Ectodermal cell (in vitro differentiated cells): ENCODE data around the gene FHIT.

ENCODE experiments used
- H3K27ac ChIP-seq: 2 replicates; pipeline ENCODE4 v1.7.0; 2013; ENCODE audit warnings: mild to moderate bottlenecking, low read depth, low read length; ENCODE audit not compliant: insufficient read depth, poor library complexity, severe bottlenecking
- H3K27me3 ChIP-seq: 2 replicates; pipeline ENCODE4 v1.7.0; 2013; ENCODE audit warnings: mild to moderate bottlenecking, low read length; ENCODE audit not compliant: insufficient read depth, control insufficient read depth, poor library complexity, severe bottlenecking
- H3K36me3 ChIP-seq: one replicate; pipeline ENCODE4 v1.7.0; 2013; ENCODE audit warnings: low read length; ENCODE audit not compliant: control insufficient read depth, insufficient read depth
- H3K4me1 ChIP-seq: one replicate; pipeline ENCODE4 v1.7.0; 2013; ENCODE audit warnings: low read length; ENCODE audit not compliant: control insufficient read depth, insufficient read depth
- H3K4me3 ChIP-seq: 2 replicates; pipeline ENCODE4 v1.7.0; 2013; ENCODE audit warnings: low read depth, low read length, control low read depth; ENCODE audit not compliant: insufficient read depth
- H3K9me3 ChIP-seq: 2 replicates; pipeline ENCODE4 v1.7.0; 2013; ENCODE audit warnings: mild to moderate bottlenecking, low read length, moderate library complexity; ENCODE audit not compliant: control insufficient read depth
- WGBS, 2 experiments: methylation state at CpG; one replicate each; pipeline ENCODE4 v1.1.7; 2013; ENCODE audit warnings: missing lambda C conversion rate in 2 of 2; 5-methylcytosine and 5-hydroxymethylcytosine counted together

The FHIT gene

GRCh38 chr3:61268644-61269043, 17.4 kb upstream of the FHIT start:
- 63 to 73% methylated on average over 2 of the region's 2 CpGs for WGBS, 2 experiments
- H3K4me1 ChIP-seq = peaks cover 2% of the 10 kb centered on the region

GRCh38 chr3:61264281-61264680, 13.0 kb upstream of the FHIT start:
- Histone ChIP-seq H3K36me3 (no peaks in the 10 kb centered on the region), H3K9me3 (no peaks in the 10 kb centered on the region), H3K27ac (no peak overlapping the region), H3K4me1 (peaks cover 2% of the 10 kb centered on the region), H3K27me3 (no peaks in the 10 kb centered on the region), H3K4me3 (no peak overlapping the region)
- 79 to 91% methylated on average over 2 of the region's 2 CpGs for WGBS, 2 experiments

More at GRCh38 chr3:61268644-61269043, 17.4 kb upstream of the FHIT start:
- H3K9me3 ChIP-seq = no peaks in the 10 kb centered on the region
- no peaks in the 10 kb centered on the region for H3K36me3 ChIP-seq
- no peak overlapping the region for H3K4me3 ChIP-seq
- no peaks in the 10 kb centered on the region for H3K27me3 ChIP-seq
- no peak overlapping the region for H3K27ac ChIP-seq

GRCh38 chr3:61257148-61257547, 5.9 kb upstream of the FHIT start:
- Histone ChIP-seq H3K27ac (no peak overlapping the region), H3K9me3 (no peaks in the 10 kb centered on the region), H3K36me3 (no peaks in the 10 kb centered on the region), H3K27me3 (no peaks in the 10 kb centered on the region), H3K4me3 (no peak overlapping the region), H3K4me1 (no peaks in the 10 kb centered on the region)
- no CpG with 5 or more reads among the region's 1 CpG for WGBS, 2 experiments

GRCh38 chr3:61253756-61254155, 2.5 kb upstream of the FHIT start:
- H3K4me3 ChIP-seq = no peak overlapping the region
- no peaks in the 10 kb centered on the region for H3K36me3 ChIP-seq
- no peak overlapping the region for H3K27ac ChIP-seq
- 94 to 96% methylated on average over 3 of the region's 3 CpGs for WGBS, 2 experiments
- H3K4me1 ChIP-seq = no peaks in the 10 kb centered on the region
- no peaks in the 10 kb centered on the region for H3K9me3 ChIP-seq
- H3K27me3 ChIP-seq = no peaks in the 10 kb centered on the region

DNA sequence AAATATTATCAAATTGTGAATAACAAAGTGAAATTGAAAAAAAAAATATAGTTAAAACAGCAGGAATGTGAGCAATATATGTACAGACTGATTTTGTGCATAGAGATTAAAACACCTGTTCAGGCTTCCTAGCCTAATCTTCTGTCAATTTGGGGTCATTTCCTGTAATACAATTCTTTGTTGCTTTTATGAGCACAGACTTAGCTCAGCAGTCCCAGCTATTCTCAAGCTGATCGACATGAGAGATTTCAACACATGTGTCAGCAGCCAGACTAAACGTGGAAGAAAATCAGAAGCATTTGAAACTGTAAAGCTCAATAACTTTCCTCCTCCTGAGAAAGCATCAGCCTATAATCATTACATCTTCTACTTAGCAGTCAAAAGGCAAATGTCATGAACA, 1.6 kb upstream of the FHIT start:
- H3K4me1 ChIP-seq = no peaks in the 10 kb centered on the region
- no peaks in the 10 kb centered on the region for H3K36me3 ChIP-seq
- no peak overlapping the region for H3K4me3 ChIP-seq
- WGBS, 2 experiments = 90 to 98% methylated on average over 2 of the region's 2 CpGs
- H3K27me3 ChIP-seq = no peaks in the 10 kb centered on the region
- no peak overlapping the region for H3K27ac ChIP-seq
- H3K9me3 ChIP-seq = no peaks in the 10 kb centered on the region

DNA sequence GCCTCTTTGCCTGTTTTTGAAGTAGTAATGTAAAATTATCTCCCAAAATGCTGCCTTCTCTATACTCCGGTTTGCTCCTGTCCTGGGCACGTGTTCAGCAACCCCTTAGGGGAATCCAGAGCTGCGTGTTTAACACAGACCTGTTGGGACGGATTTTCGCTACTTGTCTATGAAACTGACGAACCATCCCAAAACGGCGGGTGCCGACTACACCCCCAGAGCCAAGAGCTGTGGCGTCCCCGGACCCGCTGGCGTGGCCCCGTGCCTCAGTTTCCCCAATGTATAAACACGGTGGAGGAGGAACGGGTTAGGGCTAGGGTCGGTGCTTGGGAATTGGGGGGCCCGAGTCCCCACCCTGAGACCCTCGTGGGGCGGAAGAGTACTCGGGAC, 473 bp downstream of the FHIT start:
- Histone ChIP-seq H3K4me3 (peak overlapping the region; percentile 38), H3K36me3 (no peaks in the 10 kb centered on the region), H3K9me3 (no peaks in the 10 kb centered on the region), H3K4me1 (peaks cover 5% of the 10 kb centered on the region), H3K27me3 (no peaks in the 10 kb centered on the region), H3K27ac (no peak overlapping the region)
- 84% methylated on average over 21 of the region's 21 CpGs for WGBS, 2 experiments

GRCh38 chr3:61248496-61248895, 2.8 kb downstream of the FHIT start:
- H3K27me3 ChIP-seq = no peaks in the 10 kb centered on the region
- no peak overlapping the region for H3K4me3 ChIP-seq
- no peaks in the 10 kb centered on the region for H3K9me3 ChIP-seq
- no peaks in the 10 kb centered on the region for H3K36me3 ChIP-seq
- peaks cover 5% of the 10 kb centered on the region for H3K4me1 ChIP-seq
- WGBS, 2 experiments = 86% methylated on average over 1 of the region's 2 CpGs
- H3K27ac ChIP-seq = no peak overlapping the region

DNA sequence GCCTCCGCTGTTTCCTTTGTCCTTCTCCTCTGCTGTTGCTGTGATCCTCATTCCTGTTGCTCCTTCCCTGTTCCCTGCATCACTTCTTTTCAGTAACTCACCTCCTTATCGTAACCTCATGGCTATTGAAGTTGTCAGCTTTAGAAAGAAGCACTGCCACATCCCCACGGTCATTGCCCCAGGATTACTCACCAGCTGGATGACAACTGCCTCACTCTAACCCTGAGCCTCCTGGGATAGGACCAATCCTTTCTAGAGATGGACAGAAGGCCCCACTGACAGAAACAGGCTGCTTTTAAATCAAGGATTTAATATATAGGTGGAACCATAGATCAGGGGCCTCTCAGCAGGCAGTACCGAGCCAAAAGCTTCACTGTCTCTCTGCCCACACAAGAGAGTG, 4.1 kb downstream of the FHIT start:
- no peaks in the 10 kb centered on the region for H3K9me3 ChIP-seq
- 74 to 76% methylated on average over 4 of the region's 4 CpGs for WGBS, 2 experiments
- no peak overlapping the region for H3K27ac ChIP-seq
- H3K4me1 ChIP-seq = peaks cover 5% of the 10 kb centered on the region
- H3K4me3 ChIP-seq = no peak overlapping the region
- H3K36me3 ChIP-seq = no peaks in the 10 kb centered on the region
- no peaks in the 10 kb centered on the region for H3K27me3 ChIP-seq

DNA sequence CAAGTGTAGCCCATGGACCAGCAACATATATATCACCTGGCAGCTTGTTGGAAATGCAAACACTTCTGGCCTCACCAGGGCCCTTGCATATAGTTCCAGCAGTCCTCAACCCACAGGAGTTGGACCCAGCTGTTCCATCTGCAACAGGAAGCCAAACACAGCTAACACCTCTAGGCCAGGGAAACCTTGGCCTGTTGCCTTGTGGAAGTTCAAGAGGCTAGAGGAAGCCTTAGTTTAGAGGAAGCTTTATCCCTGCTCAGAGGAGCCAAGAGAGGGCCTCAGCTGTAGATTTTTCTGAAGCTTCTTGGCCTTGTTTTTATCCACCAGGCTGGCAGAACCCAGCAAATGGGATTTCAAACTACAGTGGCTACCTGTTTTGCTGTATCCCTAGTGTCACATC, 11.4 kb downstream of the FHIT start:
- no peaks in the 10 kb centered on the region for H3K36me3 ChIP-seq
- H3K27me3 ChIP-seq = no peaks in the 10 kb centered on the region
- H3K9me3 ChIP-seq = no peaks in the 10 kb centered on the region
- no peaks in the 10 kb centered on the region for H3K4me1 ChIP-seq
- H3K27ac ChIP-seq = no peak overlapping the region
- H3K4me3 ChIP-seq = no peak overlapping the region

DNA sequence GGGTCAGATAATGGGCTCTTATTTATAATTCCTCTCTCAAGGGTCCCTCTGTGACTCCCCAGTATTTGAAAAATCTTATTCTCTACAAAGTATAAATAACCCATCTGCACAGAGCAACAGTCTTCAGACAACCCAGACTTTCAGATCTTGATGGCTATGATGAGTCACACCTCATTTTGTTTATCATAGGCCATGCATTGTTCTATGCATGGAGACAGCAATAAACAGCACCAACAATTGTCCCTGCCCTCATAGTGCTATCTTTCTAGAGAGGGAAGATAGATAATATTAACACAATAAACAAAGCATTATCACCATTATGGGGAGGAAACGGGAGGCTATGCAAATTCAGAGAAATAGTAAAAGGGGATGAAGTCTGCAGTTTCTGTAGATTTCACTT, 13.4 kb downstream of the FHIT start:
- H3K4me3 ChIP-seq = no peak overlapping the region
- no peaks in the 10 kb centered on the region for H3K27me3 ChIP-seq
- H3K36me3 ChIP-seq = no peaks in the 10 kb centered on the region
- no peaks in the 10 kb centered on the region for H3K9me3 ChIP-seq
- no peak overlapping the region for H3K27ac ChIP-seq
- peaks cover 3% of the 10 kb centered on the region for H3K4me1 ChIP-seq
- WGBS, 2 experiments = 83% methylated on average over 1 of the region's 1 CpG; no CpG with 5 or more reads in 1 of the 2 experiments

DNA sequence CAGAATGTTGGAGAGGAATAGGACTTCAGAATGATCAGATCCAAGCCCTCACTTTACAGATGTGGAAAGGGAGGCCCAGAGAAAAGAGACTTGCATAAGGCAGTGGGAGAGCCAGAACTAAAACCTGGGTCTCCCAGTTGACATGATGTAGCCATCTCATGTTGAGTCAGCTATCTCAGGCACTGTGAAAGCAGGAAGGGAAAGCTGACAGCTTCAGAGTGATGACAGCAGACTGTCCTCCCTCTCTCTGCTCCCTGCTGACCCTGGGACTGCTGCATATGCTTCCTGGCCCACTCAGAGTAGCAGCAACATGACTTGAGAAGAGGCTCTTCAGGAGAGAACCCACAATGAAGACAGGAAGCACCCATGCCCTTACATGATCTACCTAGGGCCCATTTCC, 14.7 kb downstream of the FHIT start:
- Histone ChIP-seq H3K36me3 (no peaks in the 10 kb centered on the region), H3K4me1 (peaks cover 3% of the 10 kb centered on the region), H3K4me3 (no peak overlapping the region), H3K27me3 (no peaks in the 10 kb centered on the region), H3K9me3 (no peaks in the 10 kb centered on the region), H3K27ac (no peak overlapping the region)
